Neural progenitor cell (in vitro differentiated cells): ENCODE measurements around the gene IGSF21.

ENCODE experiments used
- CTCF ChIP-seq: fragments of 200-600 bp; sonication (generic); IDR thresholded peaks from 2 replicates; pipeline ENCODE4 v1.5.1; 2017; ENCODE audit warnings: antibody characterized with exemption, mild to moderate bottlenecking
- EZH2 ChIP-seq: fragments of 200-600 bp; sonication (generic); IDR thresholded peaks from 2 replicates; pipeline ENCODE4 v1.6.1; 2017; ENCODE audit warnings: antibody characterized with exemption, mild to moderate bottlenecking, moderate library complexity

- TF ChIP-seq CTCF (no peak), EZH2 (no peak)
Measured at GRCh38 chr1:18283601-18284385, 176.2 kb downstream of the IGSF21 start.
